GM21619 (cell line): ENCODE data around the gene POLN.
A peak's percentile ranks its signal among the peaks of the same experiment; 100 is the strongest.

Experiments
- ATAC-seq: cut with Tn5 transposase; IDR thresholded peaks from one replicate; pipeline ENCODE4 v1.9.1; 2021; ENCODE audit not compliant: unreplicated experiment

The POLN gene

DNA sequence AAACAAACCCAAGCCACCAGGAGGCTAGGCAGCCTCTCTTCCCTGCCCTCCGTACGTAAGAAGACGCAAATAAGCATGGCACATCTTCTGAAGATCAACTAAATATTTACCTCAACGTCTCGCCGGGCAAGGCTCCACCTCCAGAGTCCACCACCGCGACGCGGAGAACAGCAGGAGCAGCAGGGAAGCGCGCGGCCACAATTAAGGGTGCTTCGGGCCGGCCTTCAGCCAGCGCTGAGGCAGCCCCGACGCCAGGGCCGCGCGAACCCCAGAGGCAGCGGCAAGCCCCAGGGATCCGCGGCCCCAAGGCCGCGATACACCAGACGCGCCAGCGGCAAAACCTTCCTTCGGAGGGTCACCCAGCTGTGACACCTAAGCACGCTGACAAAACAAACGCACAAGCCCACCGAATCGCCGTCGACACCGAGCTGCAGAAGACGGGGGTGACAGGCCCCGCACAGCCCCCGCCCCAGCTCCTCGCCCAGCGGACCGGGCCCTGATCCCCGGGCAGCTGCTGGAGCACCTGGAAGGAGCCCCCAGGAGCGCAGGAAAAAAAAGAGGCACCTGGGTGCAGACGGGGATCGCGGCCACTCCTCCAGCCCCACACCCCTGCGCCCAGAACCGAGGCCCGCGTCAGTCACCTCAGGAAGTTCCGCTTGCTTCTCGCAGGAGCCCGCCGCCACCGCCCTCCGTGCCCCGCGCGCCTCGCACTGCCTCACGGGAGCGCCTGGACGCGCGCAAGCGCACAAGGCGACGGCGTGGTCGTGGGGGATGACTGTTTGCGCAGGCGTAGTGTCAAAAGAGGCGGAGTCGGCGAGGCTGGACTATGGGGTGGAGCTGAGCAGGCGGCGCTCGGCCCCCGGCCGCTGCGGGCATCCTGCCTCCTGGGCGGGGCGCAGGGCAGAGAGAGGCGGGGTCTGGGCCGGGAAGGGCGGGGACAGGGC is at the start of gene POLN, which contains the start of gene HAUS3:
POLN (minus strand) TSS at position 712 of the 944 bp plus-strand sequence. CDS start 12,890 bp downstream, outside the sequence.
HAUS3 (minus strand) TSS at position 712 of the 944 bp plus-strand sequence. CDS start 1,175 bp downstream, outside the sequence.
- peak; percentile 81 for ATAC-seq

DNA sequence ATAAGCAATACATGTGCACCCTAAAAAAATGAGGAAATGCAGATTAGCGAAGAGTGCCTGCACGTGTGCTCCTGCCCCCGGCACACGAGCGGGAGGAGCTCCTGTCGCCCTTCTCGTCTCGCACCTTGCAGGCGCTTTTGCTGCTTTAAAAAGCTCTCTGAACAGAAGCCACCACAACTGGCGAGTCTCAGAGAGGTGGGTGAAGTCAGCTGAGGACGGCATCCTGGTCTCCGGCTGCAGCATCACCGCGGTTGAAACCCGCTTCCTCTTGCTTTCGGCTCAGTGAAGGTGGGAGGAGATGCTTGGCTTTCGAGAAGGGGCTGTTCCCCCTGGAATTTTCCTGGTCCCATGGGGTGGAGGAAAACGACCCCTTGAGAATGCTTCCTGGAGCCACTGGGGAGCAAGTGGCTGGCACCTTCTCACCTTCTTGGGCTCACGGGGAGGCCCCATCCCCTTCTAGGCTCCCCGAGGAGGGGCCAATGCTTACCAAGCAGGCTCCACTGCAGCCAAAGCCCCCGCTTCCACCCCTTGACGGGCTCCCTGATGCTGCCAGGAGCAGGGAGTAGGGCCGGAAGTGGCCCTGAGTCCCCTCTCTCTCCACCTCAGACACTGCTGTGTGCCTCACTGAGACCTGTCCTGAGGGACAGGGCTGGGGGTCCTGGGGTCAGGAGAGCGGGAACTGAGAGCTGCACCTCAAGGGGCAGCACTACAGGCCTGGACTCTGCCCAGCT is 49.2 kb upstream of the POLN start:
- no peak for ATAC-seq

DNA sequence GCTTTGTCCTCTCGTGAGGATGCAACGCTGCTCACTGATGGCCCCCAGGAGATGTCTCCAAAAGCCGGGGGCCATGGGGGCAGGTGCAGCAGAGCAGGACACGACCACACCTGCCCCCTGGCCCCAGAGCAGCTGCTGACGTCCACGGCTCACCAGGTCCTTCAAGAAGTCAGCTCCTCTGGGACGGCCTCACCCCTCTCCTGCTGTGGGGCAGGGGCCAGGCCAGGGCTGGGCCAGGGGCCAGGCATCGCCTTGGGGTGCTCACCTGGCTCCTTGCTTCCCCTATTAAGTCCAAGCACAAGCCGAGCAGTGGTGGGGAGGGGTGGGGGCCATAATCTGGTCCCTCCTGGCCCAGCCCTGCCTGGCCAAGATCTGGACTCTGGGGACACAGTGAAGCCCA is 48.6 kb upstream of the POLN start:
- ATAC-seq: no peak

DNA sequence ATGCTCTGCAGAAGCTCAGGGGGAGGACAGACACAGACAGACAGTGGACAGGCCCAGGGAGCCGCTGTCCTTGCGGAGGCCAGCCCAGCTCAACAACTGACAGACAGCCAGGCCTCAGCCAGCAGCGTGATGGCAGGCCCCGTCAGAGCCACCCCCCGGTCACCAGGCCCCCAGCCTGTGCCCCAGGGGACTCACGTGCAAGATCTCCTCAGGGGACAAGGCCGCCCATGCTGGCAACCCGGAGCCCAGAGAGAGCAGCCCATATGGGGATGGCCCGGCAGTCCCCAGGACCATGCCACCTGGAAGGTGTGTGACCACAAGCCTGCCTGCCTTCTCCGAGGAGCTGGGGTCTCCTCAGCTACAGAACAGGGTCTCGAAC is 48.0 kb upstream of the POLN start:
- ATAC-seq: no peak

DNA sequence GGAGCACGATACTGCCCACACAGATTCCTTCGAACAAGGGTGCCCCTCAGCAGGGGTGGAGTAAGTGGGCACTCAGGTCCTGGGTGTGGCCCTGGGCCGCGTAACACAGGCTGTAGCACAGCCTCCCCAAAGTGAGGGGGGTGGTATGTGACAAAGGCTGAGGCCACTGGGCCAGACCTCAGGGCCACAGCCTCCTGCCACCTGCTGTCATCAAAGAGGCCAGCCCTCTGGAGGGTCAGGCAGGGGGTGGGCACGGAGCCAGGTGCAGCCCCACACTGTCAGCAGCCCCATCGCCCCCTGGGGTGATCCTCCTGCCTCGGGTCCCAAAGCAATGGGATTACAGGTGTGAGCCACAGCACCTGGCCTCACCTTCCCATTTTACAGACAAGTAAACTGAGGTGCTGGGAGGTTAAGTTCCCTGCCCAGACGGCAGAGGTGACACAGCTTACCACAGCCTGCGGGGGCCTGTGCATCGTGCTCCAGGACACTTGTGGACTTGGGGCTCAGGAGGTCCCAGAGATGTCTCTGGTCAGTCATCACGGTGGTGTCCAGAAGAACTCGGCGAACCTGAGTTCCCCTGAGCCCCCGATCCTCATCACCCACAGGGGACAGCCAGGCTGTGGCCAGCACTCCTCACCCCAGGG is 47.5 kb upstream of the POLN start:
- no peak for ATAC-seq

DNA sequence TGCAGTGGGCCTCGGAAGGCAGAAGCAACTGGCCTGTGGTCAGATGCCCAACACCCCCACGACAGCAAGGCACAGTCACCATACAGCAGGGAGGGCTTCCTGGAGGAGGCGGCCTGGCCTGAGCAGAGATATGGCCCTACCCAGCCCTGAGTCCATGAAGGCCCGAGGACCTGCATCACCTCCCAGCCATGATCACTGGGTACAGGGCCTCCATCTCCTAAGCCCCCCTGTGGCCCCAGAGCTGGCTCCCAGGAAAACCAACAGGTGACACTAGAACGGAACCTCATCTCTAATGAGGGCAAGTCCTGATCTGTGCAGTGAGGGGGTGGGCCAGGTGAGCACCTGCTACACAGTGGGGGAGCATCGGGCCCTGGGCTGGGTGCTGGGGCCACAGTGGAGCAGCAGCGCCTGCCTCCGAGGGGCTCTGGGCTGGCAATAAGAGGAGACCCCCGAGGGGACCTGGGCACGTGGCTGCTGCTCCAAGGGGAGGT is 46.2 kb upstream of the POLN start:
- no peak for ATAC-seq

DNA sequence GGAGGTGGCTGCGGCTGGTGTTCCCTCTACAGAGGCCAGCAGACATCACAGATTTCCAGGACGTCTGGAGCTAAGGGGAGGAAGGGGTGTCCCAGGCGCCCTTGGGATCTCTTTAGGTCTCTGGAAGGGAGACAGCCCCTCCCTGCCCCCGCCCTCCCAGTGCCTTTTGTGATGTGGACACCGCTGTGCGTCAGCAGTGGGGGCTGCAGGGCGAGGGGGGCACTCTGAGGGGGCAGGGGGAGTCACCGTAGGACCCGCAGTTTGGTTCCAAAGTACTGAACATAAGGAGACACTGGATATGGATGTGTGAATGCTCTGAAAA is 45.6 kb upstream of the POLN start:
- no peak for ATAC-seq

DNA sequence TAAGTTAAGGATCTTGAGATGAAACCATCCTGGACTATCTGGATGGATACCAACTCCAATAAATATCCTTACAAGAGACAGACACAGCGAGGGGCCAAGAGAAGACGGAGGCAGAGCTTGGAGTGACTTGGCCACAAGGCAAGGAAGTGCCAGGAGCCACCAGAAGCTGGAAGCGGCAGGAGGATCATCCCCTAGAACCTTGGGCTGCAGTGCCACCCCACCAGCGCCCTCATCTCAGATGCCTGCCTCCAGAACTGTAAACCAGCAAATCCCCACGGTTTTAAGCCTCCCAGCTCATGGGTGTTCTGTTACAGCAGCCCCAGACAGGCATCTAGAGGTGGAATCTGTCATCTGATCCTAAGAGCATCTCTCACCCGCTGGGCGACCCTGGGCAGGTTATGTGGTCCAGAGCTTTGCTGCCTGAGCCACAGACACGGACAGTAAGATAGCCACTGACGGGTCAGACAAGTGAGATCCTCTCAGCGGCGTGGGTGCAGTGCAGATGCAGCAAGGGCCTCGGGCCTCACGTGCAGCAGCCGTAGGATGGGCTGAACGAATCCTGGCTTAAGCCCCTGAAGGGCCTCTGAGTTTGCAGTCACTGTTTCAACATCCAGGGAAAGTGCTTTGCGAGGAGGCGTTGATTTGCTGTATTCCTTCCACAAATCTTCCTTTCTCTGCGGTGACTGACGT is 45.1 kb upstream of the POLN start:
- ATAC-seq: no peak

DNA sequence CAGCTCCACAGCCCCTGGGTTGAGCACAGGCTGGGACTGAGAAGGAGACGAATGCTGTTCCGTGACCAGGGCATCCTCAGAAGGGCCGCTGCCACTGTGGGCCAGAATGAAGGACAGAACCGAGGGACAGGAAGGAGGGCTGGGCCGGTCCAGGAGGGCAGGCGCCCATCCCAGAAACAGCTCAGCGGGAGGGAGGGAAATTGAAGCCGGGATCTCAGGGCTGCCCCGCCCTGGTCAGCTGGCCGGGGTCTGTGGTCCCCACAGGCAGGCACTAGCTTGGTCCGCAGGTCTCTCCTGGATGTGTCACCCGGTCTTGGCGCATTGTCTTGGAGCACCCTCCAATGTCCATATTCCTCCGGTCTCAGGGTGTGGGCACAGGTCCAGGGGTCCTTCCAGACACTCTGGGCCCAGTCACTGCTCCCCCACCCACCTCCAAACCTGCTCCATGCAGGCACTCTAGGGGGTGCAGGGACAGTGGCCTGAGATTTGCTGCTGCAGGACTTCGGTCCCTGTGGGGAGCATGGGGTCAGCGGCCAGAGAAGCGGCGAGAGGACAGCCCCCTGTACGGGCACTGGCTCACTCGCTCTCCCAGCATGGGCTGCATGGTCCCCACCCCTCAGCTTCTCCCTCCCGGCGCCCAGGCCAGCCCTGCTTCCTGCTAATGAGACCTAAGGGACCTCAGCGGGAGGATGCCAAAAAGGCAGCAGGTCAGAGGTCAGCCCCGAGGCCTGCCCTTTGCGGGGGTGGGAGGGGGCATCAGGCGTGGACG is 43.9 kb upstream of the POLN start:
- no peak for ATAC-seq

DNA sequence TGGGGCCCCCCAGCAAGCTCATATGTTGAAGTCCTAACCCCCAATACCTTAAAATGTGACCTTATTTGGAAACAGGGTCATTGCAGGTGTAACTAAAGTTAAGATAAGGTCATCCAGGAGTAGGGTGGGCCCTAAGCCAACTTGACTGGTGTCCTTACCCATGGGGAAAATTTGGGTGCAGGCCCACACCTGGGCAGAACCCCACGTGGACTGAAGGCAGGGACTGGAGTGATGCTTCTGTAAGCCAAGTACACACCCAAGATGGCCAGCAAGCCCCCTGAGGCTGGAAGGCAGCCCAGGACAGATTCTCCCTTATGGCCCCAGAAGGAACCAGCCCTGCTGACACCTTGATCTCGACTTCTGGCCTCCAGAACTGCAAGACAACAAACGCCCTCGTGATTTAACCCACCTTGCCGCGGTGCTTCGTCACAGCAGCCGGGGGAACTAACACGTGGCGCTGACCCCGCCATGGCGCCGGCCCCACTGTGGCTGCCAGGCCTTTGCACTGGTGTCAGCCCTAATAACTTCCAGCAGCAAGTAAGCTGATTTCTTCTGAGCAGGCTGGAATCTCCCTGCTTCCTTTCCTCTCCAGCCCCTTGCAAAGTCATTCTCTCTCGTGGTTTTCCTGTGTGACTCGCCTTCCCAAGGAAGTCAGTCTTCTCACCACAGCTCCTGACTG is 43.2 kb upstream of the POLN start:
- no peak for ATAC-seq

DNA sequence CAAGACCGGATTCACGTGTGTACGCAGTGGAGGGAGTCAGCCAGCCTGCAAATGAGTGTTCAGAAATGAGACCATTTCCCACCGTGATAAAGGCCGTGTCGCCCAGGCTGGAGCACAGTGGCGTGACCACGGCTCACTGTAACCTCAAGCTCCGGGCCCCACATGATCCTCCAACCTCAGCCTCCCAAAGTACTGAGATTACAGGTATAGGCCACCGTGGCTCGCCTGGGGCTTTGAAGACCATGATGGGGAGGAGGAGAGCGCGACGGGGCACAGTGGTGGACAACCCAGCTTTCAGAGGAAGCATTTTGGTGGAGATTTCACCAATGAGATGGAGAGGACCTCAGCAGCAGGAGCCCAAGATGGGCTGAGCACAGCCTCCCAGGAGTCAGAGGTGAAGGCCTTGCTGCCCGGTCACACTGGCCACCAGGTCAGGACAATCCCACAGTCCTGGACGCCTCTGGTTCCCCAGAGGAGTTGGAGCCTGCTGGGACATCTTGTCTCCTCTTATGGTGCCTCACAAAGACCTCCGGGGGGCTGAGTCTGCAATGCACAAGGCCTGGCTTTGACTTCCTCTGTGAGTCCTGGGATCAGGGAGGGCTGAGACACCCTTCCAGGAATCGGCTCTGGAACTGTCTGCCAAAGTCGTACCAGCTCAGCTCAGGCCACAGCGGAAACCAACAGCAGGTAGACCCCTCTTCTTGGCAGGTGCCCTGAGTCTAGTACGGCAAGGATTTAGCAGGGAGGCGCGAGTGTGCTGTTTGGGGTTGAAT is 42.4 kb upstream of the POLN start:
- no peak for ATAC-seq

DNA sequence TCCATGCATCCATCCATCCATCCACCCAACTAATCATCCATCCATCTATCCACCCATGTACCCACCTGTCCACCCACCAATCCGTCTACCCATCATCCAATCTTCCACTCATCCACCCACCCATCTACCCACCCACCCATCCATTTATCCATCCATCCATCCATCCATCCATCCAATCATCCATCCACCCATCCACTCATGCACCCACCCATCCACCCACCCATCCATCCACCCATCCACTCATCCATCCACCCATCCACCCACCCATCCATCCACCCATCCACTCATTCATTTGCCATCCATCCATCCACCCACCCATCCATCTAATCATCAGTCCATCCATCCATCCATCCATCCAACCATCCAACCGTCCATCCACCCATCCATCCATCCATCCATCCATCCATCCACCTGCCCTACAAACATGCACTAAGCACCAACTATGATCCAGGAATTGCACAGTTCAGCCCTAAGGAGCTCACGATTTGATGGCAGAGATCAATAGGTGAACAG is 41.3 kb upstream of the POLN start:
- ATAC-seq: no peak

DNA sequence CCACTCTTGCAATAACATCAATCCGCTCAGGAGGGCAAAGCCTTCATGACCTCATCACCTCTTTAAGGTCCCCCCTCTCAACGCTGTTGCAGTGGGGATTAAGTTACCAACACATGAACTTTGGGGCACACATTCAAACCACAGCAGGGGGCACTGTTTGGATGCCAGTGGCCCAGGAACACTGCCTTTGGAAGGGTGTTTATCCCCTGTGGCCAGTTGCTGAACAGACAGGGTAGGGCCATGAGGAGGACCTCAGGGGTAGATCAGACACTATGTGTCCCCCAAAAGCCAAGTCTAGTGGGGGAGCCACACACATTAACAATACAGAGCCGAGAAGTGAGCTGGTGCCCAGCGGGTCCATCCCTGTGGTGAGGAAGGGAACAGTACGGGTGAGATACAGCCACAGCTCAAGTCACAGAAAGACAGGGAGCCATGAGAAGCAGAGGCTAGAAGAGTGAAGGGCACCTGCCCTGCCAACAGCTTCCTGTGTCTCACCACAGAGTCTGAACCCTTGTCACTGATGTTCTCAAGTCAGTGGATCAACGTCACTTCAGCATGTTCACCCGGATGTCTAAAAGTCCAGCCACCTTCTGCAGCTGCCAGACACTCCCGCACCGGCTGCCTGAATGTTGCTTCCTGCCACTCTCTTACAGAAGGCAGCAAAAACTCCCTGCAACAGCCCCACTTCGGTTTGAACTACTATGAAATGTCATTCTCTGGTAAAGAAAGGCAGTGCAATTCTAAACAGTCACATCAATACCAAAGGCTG is 39.8 kb upstream of the POLN start:
- ATAC-seq: peak; percentile 81

DNA sequence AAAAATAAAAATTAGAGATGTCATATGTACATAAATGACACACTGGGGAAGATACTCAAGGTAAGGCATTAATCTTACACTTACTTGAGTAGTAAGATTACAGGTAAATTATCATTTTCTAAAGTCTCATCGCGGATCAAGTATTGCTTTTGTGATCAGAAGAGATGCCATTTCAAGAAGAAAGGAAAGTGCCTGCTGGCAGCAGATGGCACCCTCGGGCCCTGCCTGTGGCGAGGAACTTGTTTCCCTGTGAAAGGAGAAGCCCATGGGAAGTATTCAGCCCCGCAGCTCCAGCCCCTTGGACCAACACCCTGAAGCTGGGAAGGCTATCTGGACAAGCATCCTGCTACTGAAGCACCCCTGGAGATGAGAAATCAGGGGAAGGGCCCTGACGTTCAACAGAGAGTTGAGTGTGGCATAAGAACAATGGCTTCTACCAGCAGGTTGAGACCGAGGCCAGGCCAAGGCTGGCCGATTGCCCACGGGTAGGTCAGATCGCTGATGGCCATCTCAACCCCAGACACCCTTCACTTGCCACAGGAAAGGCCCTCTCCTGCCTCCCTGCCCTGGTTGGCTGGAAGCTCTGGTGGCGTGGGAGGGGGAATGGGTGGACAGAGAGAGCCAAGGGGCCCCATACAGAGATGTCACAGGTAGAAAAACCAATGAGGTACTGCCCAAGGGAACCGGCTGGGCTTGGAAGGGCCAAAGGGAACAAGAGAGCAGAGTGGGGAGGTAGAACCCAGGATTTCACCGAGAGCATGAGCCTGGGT is 38.8 kb upstream of the POLN start:
- no peak for ATAC-seq

DNA sequence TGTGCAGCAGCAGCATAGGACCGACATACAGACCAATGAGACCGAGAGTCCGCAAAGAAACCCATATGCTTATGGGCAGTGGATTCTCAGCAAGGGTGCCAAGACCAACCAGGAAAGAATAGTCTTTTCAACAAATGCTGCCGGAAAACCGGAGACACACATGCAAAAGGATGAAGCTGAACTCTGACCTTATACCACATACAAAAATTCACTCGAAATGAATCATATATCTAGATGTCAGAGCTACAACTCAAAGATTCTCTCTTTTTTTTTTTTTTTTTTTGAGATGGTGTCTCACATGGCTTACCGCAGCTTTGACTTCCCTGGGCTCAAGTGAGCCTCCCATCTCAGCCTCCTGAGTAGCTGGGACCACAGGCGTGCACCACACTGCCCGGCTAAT is 36.0 kb upstream of the POLN start:
- no peak for ATAC-seq

DNA sequence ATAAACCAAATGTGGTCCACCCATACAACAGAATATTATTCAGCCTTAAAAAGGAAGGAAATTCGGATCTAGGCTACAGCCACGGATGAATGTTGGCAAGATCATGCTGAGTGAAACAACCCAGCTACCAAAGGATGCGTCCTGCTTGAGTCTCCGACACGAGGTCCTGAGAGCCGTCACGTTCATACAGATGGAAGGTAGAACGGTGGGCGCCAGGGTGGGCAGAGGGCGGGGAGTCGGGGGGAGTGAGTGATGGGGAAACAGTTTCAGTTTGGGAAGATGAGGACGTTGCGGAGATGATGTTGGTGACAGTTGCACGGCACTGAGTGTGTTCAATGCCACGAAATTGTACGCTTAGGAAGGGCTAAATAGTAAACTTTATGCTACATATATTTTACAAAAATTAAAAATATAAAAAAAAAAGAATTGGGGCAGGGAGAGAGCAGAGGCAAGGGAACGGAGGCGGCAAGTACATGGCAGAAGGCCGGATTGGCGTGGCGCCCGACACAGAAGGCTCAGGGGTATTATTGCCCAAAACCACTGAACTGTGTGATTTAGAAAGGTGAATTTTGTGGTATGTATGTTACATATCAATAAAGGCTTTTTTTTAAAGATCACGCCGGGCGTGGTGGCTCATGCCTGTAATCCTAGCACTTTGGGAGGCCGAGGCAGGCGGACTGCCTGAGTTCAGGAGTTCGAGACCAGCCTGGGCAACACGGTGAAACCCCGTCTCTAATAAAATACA is 34.8 kb upstream of the POLN start:
- no peak for ATAC-seq
